K562 (cell line): ENCODE data around the gene SATB2. TPM values are rescaled to one million over a fixed set of nuclear protein-coding genes. Genes with fewer than 3 reads are reported as not detected.
A peak's percentile ranks its signal among the peaks of the same experiment; 100 is the strongest.

Experiments
- CXXC5 ChIP-seq: fragments of 250-450 bp; sonication (Bioruptor Pico); IDR thresholded peaks from 2 replicates; pipeline ENCODE4 v1.8.0; 2022; ENCODE audit warnings: inconsistent platforms, mild to moderate bottlenecking, moderate library complexity
- HMGN3 ChIP-seq: IDR thresholded peaks from 2 replicates; pipeline ENCODE4 v1.6.1; 2011; ENCODE audit warnings: borderline replicate concordance, low read depth, mild to moderate bottlenecking, mixed read lengths, low read length; ENCODE audit not compliant: insufficient read length; ENCODE audit errors: extremely low read depth
- NONO ChIP-seq, 2 experiments: fragments of 200-400 bp in 1 of 2; fragments of 450-650 bp in 1 of 2; formaldehyde crosslinking in 1 of 2; IDR thresholded peaks; 2 replicates each; pipeline ENCODE4 v1.6.1; 2017; ENCODE audit warnings: low read depth in 2 of 2, mild to moderate bottlenecking in 2 of 2, moderate library complexity in 2 of 2, low read length in 1 of 2
- NRF1 ChIP-seq, 2 experiments: fragments of 450-650 bp; IDR thresholded peaks in 1 of 2; conservative IDR thresholded peaks in 1 of 2; 2 replicates each; pipeline ENCODE4 v1.6.1; 2014; ENCODE audit warnings: mild to moderate bottlenecking in 2 of 2
- POLR2G ChIP-seq: fragments of 200-400 bp; formaldehyde crosslinking; IDR thresholded peaks from 2 replicates; pipeline ENCODE4 v1.6.1; 2017; ENCODE audit warnings: low read depth, mild to moderate bottlenecking, antibody characterized with exemption, low read length, moderate library complexity
- POLR2H ChIP-seq: IDR thresholded peaks from 2 replicates; pipeline ENCODE4 v1.6.1; 2016; ENCODE audit warnings: missing genetic modification characterization, low read depth, mild to moderate bottlenecking, control low read depth, missing compliant biosample characterization, moderate library complexity
- SMC3 ChIP-seq: conservative IDR thresholded peaks from 2 replicates; pipeline ENCODE4 v1.6.1; 2011; ENCODE audit warnings: low read depth, low read length, improper control_type of control experiment; ENCODE audit not compliant: insufficient read depth
- TFAP4 ChIP-seq: sonication (generic); formaldehyde crosslinking; IDR thresholded peaks from 2 replicates; pipeline ENCODE4 v1.8.0; 2022; ENCODE audit warnings: missing genetic modification reagents, mild to moderate bottlenecking, moderate library complexity, borderline replicate concordance
- UBTF ChIP-seq, 2 experiments: IDR thresholded peaks; 2 replicates each; pipeline ENCODE4 v1.6.1; 2012; ENCODE audit warnings: improper control_type of control experiment in 2 of 2, low read depth in 2 of 2, low read length in 2 of 2, borderline replicate concordance in 1 of 2
- YY1 ChIP-seq, 3 experiments: IDR thresholded peaks; 2 replicates each; pipeline ENCODE4 v1.6.1; 2011; ENCODE audit warnings: low read length in 2 of 3, mild to moderate bottlenecking in 2 of 3, moderate library complexity in 2 of 3, borderline replicate concordance in 1 of 3, control low read depth in 1 of 3, low read depth in 1 of 3; ENCODE audit not compliant: insufficient read depth in 3 of 3, insufficient replicate concordance in 2 of 3, control insufficient read depth in 1 of 3, insufficient read length in 1 of 3; ENCODE audit errors: extremely low read depth in 1 of 3
- polyA plus RNA-seq, 8 experiments: library from polyadenylated mRNA; depleted of rRNA in 4 of 8; stranded (reverse) in 5 of 8; unstranded in 3 of 8; fragments of >200 nt; fragmentation: Nextera tagmentation in 2 of 8; fragmentation: Illumina TruSeq in 1 of 8; extraction: Ambion mirVana in 2 of 8; extraction: Trizol in 1 of 8; gene quantifications; 2 replicates each; pipeline versions ENCODE4 v1.2.1 to v1.2.3, GENCODE V29; 2011 to 2014; ENCODE audit warnings: inconsistent platforms in 1 of 8, missing spikeins in 1 of 8
- total RNA-seq, 7 experiments: library from RNA; depleted of rRNA in 6 of 7; stranded (reverse); fragments of >200 nt in 6 of 7; fragmentation: Illumina TruSeq in 2 of 7; extraction: Trizol in 2 of 7; gene quantifications; 2 replicates each; pipeline versions ENCODE4 v1.2.1 to v1.2.3, GENCODE V29; 2011 to 2021; ENCODE audit warnings: low replicate concordance in 1 of 7
- TF ChIP-seq, protein P1 (sequence below), 2 experiments: IDR thresholded peaks; 2 replicates each; pipeline ENCODE4 v1.6.1; 2011; ENCODE audit warnings: borderline replicate concordance in 1 of 2, control low read depth in 1 of 2, low read depth in 1 of 2, low read length in 1 of 2, mild to moderate bottlenecking in 1 of 2, mixed read lengths in 1 of 2, moderate library complexity in 1 of 2; ENCODE audit not compliant: insufficient read depth in 1 of 2, insufficient read length in 1 of 2, poor library complexity in 1 of 2, severe bottlenecking in 1 of 2; ENCODE audit errors: extremely low read depth in 1 of 2
- TF ChIP-seq, protein P2 (sequence below), 3 experiments: IDR thresholded peaks in 2 of 3; conservative IDR thresholded peaks in 1 of 3; 2 replicates each; pipeline ENCODE4 v1.5.1; 2011 to 2012; ENCODE audit warnings: low read length in 3 of 3, mild to moderate bottlenecking in 3 of 3, control low read depth in 2 of 3, improper control_type of control experiment in 1 of 3, inconsistent platforms in 1 of 3, low read depth in 1 of 3, mixed read lengths in 1 of 3, moderate library complexity in 1 of 3; ENCODE audit not compliant: insufficient read depth in 2 of 3

SATB2 gene
- total and polyA plus RNA-seq, 9 of the 15 experiments (the other 6 are each of a cell fraction or from before 2014, with no cell fraction given): 4.5 to 34.0 (median 15.1) TPM

DNA sequence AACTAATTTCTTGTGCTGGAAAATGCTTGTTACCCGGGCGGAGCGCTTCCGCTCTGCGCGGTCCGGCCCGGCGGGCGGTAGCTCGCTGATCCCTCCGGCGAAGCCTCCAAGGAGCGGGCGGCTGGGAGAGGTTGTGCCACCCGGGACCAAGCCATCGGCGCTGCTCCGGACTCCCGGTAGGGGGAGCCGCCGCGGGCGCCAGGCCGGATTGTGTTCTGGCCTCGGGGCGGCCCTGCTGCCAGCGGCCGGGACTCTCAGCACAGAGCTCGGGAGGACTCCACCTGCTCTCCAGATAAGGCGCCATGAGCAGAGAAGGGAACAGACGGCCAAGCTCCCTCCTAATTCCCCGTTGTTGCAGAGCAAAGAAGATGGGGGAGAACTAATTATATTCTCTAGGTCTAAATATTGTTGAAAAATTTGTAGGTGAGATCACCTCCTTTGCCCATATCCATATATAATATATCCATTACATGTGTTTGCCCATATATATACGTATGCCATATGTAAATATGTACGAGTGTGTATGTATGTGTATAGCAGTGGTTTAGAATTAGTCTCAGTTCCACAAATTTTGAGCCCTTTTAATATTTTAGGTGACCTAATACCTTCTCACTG, 13.8 kb upstream of the SATB2 start (continued):
- peak; percentile 30; the same call in 1 of the 2 replicates for TF ChIP-seq CXXC5 (CRISPR knock-in tag)
- TF ChIP-seq, protein P1, sequence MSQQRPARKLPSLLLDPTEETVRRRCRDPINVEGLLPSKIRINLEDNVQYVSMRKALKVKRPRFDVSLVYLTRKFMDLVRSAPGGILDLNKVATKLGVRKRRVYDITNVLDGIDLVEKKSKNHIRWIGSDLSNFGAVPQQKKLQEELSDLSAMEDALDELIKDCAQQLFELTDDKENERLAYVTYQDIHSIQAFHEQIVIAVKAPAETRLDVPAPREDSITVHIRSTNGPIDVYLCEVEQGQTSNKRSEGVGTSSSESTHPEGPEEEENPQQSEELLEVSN (IDR thresholded peaks at IDR 0.05; ENCODE audit: borderline replicate concordance in 1 of 2, extremely low read depth in 1 of 2, insufficient read depth in 1 of 2, insufficient read length in 1 of 2, low read depth in 1 of 2, low read length in 1 of 2, poor library complexity in 1 of 2, severe bottlenecking in 1 of 2): peak in 1 of 2 experiments; percentile 61
- TF ChIP-seq NRF1 (conservative IDR thresholded peaks at IDR 0.05 in 1 of 2, IDR thresholded peaks at IDR 0.05 in 1 of 2): 0 out of 4 replicates have a peak, but pooled peaks of 1 of the 2 experiments have one; percentile 19
- peak; percentile 53; the same call in 1 of the 2 replicates for TF ChIP-seq POLR2G
- TF ChIP-seq SMC3: peak; percentile 27; the same call in 1 of the 2 replicates
- TF ChIP-seq YY1 (IDR thresholded peaks at IDR 0.05; ENCODE audit: borderline replicate concordance in 1 of 3, control insufficient read depth in 1 of 3, extremely low read depth in 1 of 3, insufficient read depth in 3 of 3, insufficient read length in 1 of 3, insufficient replicate concordance in 2 of 3, low read depth in 1 of 3, low read length in 2 of 3): peak in 1 of 3 experiments; percentile 67
- TF ChIP-seq, protein P2, sequence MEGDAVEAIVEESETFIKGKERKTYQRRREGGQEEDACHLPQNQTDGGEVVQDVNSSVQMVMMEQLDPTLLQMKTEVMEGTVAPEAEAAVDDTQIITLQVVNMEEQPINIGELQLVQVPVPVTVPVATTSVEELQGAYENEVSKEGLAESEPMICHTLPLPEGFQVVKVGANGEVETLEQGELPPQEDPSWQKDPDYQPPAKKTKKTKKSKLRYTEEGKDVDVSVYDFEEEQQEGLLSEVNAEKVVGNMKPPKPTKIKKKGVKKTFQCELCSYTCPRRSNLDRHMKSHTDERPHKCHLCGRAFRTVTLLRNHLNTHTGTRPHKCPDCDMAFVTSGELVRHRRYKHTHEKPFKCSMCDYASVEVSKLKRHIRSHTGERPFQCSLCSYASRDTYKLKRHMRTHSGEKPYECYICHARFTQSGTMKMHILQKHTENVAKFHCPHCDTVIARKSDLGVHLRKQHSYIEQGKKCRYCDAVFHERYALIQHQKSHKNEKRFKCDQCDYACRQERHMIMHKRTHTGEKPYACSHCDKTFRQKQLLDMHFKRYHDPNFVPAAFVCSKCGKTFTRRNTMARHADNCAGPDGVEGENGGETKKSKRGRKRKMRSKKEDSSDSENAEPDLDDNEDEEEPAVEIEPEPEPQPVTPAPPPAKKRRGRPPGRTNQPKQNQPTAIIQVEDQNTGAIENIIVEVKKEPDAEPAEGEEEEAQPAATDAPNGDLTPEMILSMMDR (IDR thresholded peaks at IDR 0.05 in 2 of 3, conservative IDR thresholded peaks at IDR 0.05 in 1 of 3; ENCODE audit: insufficient read depth in 2 of 3, low read depth in 1 of 3, low read length in 3 of 3): peak; percentile 66 to 93 (median 71)
- peak; percentile 77 for TF ChIP-seq HMGN3
- no peak for TF ChIP-seq NONO (IDR thresholded peaks at IDR 0.05; ENCODE audit: low read depth in 2 of 2, low read length in 1 of 2)
- peak; percentile 63 to 87; a peak in 2 of 4 replicates for TF ChIP-seq UBTF (IDR thresholded peaks at IDR 0.05; ENCODE audit: borderline replicate concordance in 1 of 2, low read depth in 2 of 2, low read length in 2 of 2)
- TF ChIP-seq TFAP4 (CRISPR knock-in tag): peak; percentile 62; the same call in 1 of the 2 replicates
- TF ChIP-seq POLR2H (tag): no peak
